Neural cell (in vitro differentiated cells): Measurements from ENCODE around the gene OR5M3.

ENCODE experiments used
- EP300 ChIP-seq: fragments of 450-650 bp; conservative IDR thresholded peaks from 2 replicates; pipeline ENCODE4 v1.6.1; 2014; ENCODE audit warnings: antibody characterized with exemption, mild to moderate bottlenecking, moderate library complexity; ENCODE audit not compliant: poor library complexity, severe bottlenecking
- EZH2 ChIP-seq: fragments of 200-600, 300-800 bp; shearing (Covaris generic), sonication (generic); IDR thresholded peaks from 2 replicates; pipeline ENCODE4 v1.6.1; 2014; ENCODE audit warnings: antibody characterized with exemption, low read length, borderline replicate concordance, mild to moderate bottlenecking; ENCODE audit not compliant: insufficient read depth, poor library complexity, severe bottlenecking
- MXI1 ChIP-seq: fragments of 450-650 bp; conservative IDR thresholded peaks from 2 replicates; pipeline ENCODE4 v1.6.1; 2014; ENCODE audit warnings: antibody characterized with exemption, mild to moderate bottlenecking; ENCODE audit not compliant: poor library complexity, severe bottlenecking
- POLR2AphosphoS5 ChIP-seq: IDR thresholded peaks from 2 replicates; pipeline ENCODE4 v1.6.1; 2012
- TAF1 ChIP-seq: IDR thresholded peaks from 2 replicates; pipeline ENCODE4 v1.6.1; 2012; ENCODE audit warnings: low read depth
- TF ChIP-seq, protein P1 (sequence below): fragments of 450-650 bp; IDR thresholded peaks from 2 replicates; pipeline ENCODE4 v1.5.1; 2014; ENCODE audit warnings: antibody characterized with exemption, mild to moderate bottlenecking, moderate library complexity; ENCODE audit not compliant: poor library complexity, severe bottlenecking
- TF ChIP-seq, protein P2 (sequence below): IDR thresholded peaks from 2 replicates; pipeline ENCODE4 v1.6.1; 2012; ENCODE audit warnings: borderline replicate concordance

DNA sequence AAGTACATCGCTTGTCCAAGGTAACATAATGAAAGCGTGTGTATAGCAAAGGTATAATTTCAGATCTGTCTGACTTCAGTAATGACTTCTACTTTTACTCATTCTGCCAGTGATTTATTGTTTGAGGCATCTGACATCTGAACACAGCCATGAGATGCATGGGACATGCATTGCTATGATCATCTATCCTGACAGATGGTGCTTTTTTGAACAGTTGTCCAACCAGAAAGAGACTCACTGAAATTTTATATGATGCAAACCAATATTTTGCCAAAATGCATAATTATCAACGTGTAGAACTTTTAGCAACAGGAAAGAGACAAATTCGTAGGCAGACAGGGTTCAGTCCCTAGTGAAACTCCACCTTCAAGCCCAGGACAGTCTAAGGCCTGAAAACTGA, 19.6 kb downstream of the OR5M3 start:
- TF ChIP-seq TAF1 (no peak), EZH2 (no peak), MXI1 (no peak), POLR2AphosphoS5 (no peak), EP300 (no peak)
- TF ChIP-seq, protein P1, sequence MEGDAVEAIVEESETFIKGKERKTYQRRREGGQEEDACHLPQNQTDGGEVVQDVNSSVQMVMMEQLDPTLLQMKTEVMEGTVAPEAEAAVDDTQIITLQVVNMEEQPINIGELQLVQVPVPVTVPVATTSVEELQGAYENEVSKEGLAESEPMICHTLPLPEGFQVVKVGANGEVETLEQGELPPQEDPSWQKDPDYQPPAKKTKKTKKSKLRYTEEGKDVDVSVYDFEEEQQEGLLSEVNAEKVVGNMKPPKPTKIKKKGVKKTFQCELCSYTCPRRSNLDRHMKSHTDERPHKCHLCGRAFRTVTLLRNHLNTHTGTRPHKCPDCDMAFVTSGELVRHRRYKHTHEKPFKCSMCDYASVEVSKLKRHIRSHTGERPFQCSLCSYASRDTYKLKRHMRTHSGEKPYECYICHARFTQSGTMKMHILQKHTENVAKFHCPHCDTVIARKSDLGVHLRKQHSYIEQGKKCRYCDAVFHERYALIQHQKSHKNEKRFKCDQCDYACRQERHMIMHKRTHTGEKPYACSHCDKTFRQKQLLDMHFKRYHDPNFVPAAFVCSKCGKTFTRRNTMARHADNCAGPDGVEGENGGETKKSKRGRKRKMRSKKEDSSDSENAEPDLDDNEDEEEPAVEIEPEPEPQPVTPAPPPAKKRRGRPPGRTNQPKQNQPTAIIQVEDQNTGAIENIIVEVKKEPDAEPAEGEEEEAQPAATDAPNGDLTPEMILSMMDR, result no peak
- TF ChIP-seq, protein P2, sequence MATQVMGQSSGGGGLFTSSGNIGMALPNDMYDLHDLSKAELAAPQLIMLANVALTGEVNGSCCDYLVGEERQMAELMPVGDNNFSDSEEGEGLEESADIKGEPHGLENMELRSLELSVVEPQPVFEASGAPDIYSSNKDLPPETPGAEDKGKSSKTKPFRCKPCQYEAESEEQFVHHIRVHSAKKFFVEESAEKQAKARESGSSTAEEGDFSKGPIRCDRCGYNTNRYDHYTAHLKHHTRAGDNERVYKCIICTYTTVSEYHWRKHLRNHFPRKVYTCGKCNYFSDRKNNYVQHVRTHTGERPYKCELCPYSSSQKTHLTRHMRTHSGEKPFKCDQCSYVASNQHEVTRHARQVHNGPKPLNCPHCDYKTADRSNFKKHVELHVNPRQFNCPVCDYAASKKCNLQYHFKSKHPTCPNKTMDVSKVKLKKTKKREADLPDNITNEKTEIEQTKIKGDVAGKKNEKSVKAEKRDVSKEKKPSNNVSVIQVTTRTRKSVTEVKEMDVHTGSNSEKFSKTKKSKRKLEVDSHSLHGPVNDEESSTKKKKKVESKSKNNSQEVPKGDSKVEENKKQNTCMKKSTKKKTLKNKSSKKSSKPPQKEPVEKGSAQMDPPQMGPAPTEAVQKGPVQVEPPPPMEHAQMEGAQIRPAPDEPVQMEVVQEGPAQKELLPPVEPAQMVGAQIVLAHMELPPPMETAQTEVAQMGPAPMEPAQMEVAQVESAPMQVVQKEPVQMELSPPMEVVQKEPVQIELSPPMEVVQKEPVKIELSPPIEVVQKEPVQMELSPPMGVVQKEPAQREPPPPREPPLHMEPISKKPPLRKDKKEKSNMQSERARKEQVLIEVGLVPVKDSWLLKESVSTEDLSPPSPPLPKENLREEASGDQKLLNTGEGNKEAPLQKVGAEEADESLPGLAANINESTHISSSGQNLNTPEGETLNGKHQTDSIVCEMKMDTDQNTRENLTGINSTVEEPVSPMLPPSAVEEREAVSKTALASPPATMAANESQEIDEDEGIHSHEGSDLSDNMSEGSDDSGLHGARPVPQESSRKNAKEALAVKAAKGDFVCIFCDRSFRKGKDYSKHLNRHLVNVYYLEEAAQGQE, result no peak
